Measurements from ENCODE around the gene SF3A2.

SF3A2 gene

DNA sequence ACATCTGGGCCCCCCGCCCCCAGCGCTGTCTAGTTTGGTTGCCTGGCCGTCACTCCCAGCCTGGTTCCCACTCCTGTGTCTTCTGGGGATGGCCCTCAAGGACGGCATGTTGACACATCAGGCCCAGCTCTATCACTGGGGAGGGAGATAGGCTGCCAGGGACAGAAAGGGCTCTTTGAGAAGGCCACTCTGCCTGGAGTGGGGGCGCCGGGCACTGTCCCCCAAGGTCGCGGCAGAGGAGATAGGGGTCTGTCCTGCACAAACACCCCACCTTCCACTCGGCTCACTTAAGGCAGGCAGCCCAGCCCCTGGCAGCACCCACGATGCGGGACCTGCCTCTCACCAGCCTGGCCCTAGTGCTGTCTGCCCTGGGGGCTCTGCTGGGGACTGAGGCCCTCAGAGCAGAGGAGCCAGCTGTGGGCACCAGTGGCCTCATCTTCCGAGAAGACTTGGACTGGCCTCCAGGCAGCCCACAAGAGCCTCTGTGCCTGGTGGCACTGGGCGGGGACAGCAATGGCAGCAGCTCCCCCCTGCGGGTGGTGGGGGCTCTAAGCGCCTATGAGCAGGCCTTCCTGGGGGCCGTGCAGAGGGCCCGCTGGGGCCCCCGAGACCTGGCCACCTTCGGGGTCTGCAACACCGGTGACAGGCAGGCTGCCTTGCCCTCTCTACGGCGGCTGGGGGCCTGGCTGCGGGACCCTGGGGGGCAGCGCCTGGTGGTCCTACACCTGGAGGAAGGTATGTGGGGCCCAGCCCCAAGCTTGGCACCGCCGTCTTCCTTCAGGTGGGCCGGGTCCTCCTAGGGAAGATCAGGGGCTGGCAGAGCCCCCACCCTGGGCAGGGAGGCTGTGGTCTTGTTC, 12.6 kb downstream of the SF3A2 start, which contains the start of gene AMH:
Gene AMH, plus strand, starts transcription at position 314 of the 857 bp plus-strand sequence. Its CDS starts 10 bp downstream, at position 324.
- Histone ChIP-seq H3K79me2 (ENCODE audit: control insufficient read depth, insufficient read depth, low read length, unreplicated experiment) (peaks cover 3% of the 10 kb centered on the region), H2AFZ (ENCODE audit: low read length, unreplicated experiment) (no peak within 1 kb of the TSS), H3K27me3 (ENCODE audit: insufficient read depth, low read length) (no peaks in the 10 kb centered on the region), H3K4me3 (ENCODE audit: low read depth, low read length) (no peak within 1 kb of the TSS), H3K4me1 (ENCODE audit: control insufficient read depth, insufficient read depth, low read length, unreplicated experiment) (peaks cover 8% of the 10 kb centered on the region), H3K36me3 (ENCODE audit: insufficient read depth, low read length) (0 out of 2 replicates have a peak, but pooled peaks cover 2% of the 10 kb centered on the region), H3K27ac (ENCODE audit: low read depth, low read length) (no peak within 1 kb of the TSS)

DNA sequence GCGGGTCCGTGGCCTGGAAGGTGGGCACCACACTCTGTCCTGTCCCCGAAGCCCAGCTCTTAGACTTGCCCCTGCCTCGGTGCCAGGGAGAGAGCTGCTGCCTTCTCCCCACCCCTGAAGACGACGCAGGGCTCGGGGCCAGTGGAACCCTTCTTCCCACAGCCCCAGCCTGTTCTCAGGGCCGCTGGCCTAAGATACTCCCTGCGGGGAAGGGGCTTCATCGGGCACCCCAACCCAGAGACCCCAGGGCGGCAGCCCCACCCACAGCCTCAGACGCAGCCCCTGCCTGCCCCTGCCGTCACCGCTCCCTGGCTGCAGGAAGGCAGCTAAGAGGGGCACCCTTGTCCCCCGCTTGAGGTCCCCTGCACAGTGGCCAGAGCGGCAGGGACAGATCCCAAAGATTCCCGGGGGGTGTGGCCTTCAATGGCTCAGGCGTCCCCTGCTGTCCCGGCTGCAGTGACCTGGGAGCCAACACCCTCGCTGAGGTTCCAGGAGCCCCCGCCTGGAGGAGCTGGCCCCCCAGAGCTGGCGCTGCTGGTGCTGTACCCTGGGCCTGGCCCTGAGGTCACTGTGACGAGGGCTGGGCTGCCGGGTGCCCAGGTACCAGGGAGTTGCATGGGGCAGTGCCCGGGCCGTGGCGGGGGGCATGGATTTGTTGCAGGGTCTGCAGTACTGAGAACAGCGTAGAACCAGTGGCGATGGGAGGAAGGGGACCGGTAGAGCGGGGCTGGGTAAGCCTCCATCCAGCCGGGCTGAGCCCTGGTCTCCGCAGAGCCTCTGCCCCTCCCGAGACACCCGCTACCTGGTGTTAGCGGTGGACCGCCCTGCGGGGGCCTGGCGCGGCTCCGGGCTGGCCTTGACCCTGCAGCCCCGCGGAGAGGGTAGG, 13.5 kb downstream of the SF3A2 start:
- Histone ChIP-seq H3K4me1 (ENCODE audit: control insufficient read depth, insufficient read depth, low read length, unreplicated experiment) (peaks cover 8% of the 10 kb centered on the region), H3K36me3 (ENCODE audit: insufficient read depth, low read length) (0 out of 2 replicates have a peak, but pooled peaks cover 2% of the 10 kb centered on the region), H3K79me2 (ENCODE audit: control insufficient read depth, insufficient read depth, low read length, unreplicated experiment) (peaks cover 3% of the 10 kb centered on the region), H2AFZ (ENCODE audit: low read length, unreplicated experiment) (no peak overlapping the region), H3K27ac (ENCODE audit: low read depth, low read length) (no peak overlapping the region), H3K4me3 (ENCODE audit: low read depth, low read length) (no peak overlapping the region), H3K27me3 (ENCODE audit: insufficient read depth, low read length) (no peaks in the 10 kb centered on the region)

DNA sequence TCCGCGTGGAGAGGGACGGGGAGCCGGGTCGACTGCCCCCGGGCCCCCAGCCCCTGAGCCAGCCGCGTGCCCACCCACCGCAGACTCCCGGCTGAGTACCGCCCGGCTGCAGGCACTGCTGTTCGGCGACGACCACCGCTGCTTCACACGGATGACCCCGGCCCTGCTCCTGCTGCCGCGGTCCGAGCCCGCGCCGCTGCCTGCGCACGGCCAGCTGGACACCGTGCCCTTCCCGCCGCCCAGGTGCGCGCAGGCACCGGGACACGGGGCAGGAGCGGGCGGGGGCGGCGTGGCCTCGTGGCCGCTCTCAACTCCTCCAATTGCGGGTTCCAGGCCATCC, 14.1 kb downstream of the SF3A2 start:
- H2AFZ ChIP-seq (ENCODE audit: low read length, unreplicated experiment): no peak overlapping the region
- 0 out of 2 replicates have a peak, but pooled peaks cover 2% of the 10 kb centered on the region for H3K36me3 ChIP-seq (ENCODE audit: insufficient read depth, low read length)
- H3K4me1 ChIP-seq (ENCODE audit: control insufficient read depth, insufficient read depth, low read length, unreplicated experiment): peaks cover 8% of the 10 kb centered on the region

DNA sequence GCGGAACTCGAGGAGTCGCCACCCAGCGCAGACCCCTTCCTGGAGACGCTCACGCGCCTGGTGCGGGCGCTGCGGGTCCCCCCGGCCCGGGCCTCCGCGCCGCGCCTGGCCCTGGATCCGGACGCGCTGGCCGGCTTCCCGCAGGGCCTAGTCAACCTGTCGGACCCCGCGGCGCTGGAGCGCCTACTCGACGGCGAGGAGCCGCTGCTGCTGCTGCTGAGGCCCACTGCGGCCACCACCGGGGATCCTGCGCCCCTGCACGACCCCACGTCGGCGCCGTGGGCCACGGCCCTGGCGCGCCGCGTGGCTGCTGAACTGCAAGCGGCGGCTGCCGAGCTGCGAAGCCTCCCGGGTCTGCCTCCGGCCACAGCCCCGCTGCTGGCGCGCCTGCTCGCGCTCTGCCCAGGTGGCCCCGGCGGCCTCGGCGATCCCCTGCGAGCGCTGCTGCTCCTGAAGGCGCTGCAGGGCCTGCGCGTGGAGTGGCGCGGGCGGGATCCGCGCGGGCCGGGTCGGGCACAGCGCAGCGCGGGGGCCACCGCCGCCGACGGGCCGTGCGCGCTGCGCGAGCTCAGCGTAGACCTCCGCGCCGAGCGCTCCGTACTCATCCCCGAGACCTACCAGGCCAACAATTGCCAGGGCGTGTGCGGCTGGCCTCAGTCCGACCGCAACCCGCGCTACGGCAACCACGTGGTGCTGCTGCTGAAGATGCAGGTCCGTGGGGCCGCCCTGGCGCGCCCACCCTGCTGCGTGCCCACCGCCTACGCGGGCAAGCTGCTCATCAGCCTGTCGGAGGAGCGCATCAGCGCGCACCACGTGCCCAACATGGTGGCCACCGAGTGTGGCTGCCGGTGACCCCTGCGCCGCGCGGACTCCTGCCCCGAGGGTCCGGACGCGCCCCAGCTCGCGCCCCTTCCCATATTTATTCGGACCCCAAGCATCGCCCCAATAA, 14.8 kb downstream of the SF3A2 start:
- Histone ChIP-seq H3K36me3 (ENCODE audit: insufficient read depth, low read length) (0 out of 2 replicates have a peak, but pooled peaks cover 2% of the 10 kb centered on the region), H3K79me2 (ENCODE audit: control insufficient read depth, insufficient read depth, low read length, unreplicated experiment) (no peaks in the 10 kb centered on the region), H3K27me3 (ENCODE audit: insufficient read depth, low read length) (no peaks in the 10 kb centered on the region), H3K27ac (ENCODE audit: low read depth, low read length) (no peak overlapping the region), H3K4me3 (ENCODE audit: low read depth, low read length) (no peak overlapping the region), H2AFZ (ENCODE audit: low read length, unreplicated experiment) (no peak overlapping the region), H3K4me1 (ENCODE audit: control insufficient read depth, insufficient read depth, low read length, unreplicated experiment) (peaks cover 8% of the 10 kb centered on the region)

More for the DNA sequence above, 14.1 kb downstream of the SF3A2 start:
- Histone ChIP-seq H3K27ac (ENCODE audit: low read depth, low read length) (no peak overlapping the region), H3K27me3 (ENCODE audit: insufficient read depth, low read length) (no peaks in the 10 kb centered on the region), H3K79me2 (ENCODE audit: control insufficient read depth, insufficient read depth, low read length, unreplicated experiment) (peaks cover 3% of the 10 kb centered on the region), H3K4me3 (ENCODE audit: low read depth, low read length) (no peak overlapping the region)

DNA sequence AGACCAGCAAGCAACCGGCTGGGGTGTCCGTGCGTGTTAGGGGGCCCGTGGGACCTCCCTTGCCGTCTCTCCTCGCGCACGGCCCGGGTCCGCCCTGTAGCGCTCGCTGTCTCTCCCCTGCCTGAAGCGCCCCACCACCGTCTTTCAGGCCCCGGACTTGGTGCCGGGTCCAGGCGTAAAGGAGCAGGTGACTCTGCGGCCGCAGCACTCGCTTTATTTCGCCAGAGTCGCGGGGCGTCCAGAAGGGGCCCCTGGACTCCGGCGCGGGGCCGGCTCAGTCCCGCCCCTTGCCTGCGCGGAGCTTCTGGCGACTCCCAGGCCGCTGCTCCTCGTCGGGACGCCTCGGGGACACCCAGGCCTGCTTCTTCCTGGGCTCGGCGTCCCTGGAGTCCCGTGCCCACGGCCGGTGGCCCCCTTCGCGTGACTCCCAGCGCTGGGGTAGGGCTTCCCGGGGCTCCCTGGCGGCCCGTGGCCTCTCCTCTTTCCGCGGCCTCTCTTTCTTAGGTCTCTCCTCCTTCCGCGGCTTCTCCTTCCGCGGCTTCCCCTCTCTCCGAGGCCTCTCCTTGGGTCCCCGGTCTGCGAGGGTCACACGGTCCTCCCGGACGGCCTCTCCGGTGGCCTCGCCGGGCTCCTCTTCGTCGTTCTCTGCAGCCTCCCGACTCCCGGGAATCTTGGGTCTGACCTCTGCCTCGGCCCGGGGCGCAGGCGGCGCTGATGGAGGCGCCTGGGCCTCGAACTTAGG, 15.6 kb downstream of the SF3A2 start:
- Histone ChIP-seq H3K4me3 (ENCODE audit: low read depth, low read length) (no peak overlapping the region), H3K27me3 (ENCODE audit: insufficient read depth, low read length) (no peaks in the 10 kb centered on the region), H3K79me2 (ENCODE audit: control insufficient read depth, insufficient read depth, low read length, unreplicated experiment) (no peaks in the 10 kb centered on the region), H3K27ac (ENCODE audit: low read depth, low read length) (no peak overlapping the region), H3K36me3 (ENCODE audit: insufficient read depth, low read length) (0 out of 2 replicates have a peak, but pooled peaks cover 2% of the 10 kb centered on the region), H3K4me1 (ENCODE audit: control insufficient read depth, insufficient read depth, low read length, unreplicated experiment) (peaks cover 2% of the 10 kb centered on the region), H2AFZ (ENCODE audit: low read length, unreplicated experiment) (no peak overlapping the region)

DNA sequence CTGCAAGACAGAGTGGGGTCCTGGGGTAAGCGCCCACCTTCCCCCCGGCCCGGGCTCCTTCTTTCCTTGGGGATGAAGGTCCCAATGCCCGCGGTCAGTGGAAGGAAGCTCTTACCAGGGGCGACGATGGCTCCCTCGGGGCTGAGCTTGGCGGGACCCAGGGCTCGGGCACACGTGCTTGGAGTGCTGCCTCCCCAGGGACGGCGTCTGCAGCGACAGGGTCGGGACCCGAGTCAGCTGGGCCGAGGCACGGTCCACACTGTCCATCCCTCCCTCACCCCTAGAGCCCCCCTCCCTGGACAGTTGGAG, 16.1 kb downstream of the SF3A2 start:
- Histone ChIP-seq H3K4me3 (ENCODE audit: low read depth, low read length) (no peak overlapping the region), H3K27ac (ENCODE audit: low read depth, low read length) (no peak overlapping the region), H2AFZ (ENCODE audit: low read length, unreplicated experiment) (no peak overlapping the region), H3K4me1 (ENCODE audit: control insufficient read depth, insufficient read depth, low read length, unreplicated experiment) (no peaks in the 10 kb centered on the region), H3K79me2 (ENCODE audit: control insufficient read depth, insufficient read depth, low read length, unreplicated experiment) (no peaks in the 10 kb centered on the region), H3K36me3 (ENCODE audit: insufficient read depth, low read length) (no peaks in the 10 kb centered on the region), H3K27me3 (ENCODE audit: insufficient read depth, low read length) (no peaks in the 10 kb centered on the region)

DNA sequence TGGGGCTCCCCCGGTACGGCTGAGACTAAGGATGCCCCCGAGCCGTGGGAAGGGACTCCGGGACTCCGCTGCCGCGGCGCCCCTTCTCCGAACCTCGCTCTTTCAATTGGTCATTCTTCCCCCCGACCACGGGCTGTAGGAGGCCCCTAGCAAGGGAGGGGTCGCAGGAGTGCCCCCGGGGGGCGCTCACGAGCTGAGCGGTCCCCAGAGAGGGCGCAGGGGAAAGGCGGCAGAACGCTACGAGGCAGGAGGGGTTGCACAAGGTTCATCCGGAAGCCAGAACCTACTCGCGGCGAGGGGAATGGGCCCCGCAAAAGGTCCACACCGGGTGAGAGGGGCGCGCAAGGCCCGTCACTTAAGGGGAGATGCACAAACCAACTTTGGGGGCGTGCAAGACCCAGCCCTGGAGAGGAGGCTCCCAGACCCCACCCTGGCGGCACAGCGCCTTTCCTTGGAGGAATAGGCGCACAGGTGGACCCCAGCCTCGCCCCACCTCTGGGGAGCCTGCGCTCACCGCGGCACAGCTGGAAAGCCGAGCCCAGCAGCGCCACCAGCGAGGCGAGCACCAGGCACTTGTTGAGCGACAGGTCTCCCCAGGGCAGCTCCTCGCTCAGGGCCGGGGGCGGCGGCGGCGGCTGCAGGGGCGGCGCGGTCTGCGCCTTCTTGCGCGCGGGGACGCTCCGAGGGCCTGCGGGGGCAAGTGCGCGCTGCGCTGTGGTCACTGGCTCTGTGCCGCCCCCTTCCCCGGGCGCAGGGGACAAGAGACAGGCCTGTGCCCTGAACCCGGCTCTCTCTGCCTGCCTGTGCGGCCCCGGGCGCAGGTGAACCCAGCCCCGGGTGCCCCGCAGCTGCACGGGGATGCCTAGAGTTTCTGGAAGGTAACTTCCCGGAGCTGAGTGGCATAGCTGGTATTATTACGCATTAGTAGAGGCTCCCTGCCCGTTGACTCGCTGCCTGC, 16.8 kb downstream of the SF3A2 start:
- Histone ChIP-seq H3K4me3 (ENCODE audit: low read depth, low read length) (no peak overlapping the region), H2AFZ (ENCODE audit: low read length, unreplicated experiment) (no peak overlapping the region), H3K27ac (ENCODE audit: low read depth, low read length) (no peak overlapping the region), H3K79me2 (ENCODE audit: control insufficient read depth, insufficient read depth, low read length, unreplicated experiment) (no peaks in the 10 kb centered on the region), H3K36me3 (ENCODE audit: insufficient read depth, low read length) (no peaks in the 10 kb centered on the region), H3K27me3 (ENCODE audit: insufficient read depth, low read length) (no peaks in the 10 kb centered on the region), H3K4me1 (ENCODE audit: control insufficient read depth, insufficient read depth, low read length, unreplicated experiment) (no peaks in the 10 kb centered on the region)

DNA sequence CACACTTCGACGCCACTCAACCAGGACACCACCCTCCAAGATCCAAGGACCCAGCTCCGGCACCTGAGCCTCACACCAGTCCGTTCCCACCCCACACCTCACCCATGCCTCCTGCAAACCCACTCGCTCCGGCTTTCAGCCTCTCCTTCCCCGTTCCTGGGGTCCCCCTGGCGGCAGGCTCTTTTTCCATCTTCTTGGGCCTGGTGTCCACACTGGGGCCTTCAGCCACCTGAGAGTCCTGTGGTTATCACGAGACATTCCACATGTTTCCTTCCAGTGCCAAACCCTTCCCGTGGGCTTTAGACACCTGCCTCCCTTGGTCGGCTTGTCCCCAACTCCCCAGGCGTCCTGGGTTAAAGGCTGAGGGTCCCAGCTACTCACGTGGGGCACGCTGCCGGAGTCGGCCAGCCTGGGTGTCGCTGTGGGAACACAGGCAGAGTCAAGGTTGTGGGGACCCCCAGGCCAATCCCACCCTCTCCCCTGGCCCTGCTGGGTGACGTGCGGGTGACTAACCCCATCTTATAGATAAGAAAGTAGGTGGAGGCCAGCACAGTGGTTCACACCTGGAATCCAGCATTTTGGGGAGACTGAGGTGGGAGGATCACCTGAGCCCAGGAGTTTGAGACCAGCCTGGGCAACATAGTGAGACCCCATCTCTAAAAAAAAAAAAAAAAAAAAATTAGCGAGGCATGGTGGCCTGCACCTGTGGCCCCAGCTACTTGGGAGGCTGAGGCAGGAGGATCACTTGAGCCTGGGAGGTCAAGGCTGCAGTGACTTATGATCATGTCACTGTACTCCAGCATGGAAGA, 17.6 kb downstream of the SF3A2 start:
- no peaks in the 10 kb centered on the region for H3K4me1 ChIP-seq (ENCODE audit: control insufficient read depth, insufficient read depth, low read length, unreplicated experiment)
- H3K27me3 ChIP-seq (ENCODE audit: insufficient read depth, low read length): no peaks in the 10 kb centered on the region
- no peaks in the 10 kb centered on the region for H3K79me2 ChIP-seq (ENCODE audit: control insufficient read depth, insufficient read depth, low read length, unreplicated experiment)
- H2AFZ ChIP-seq (ENCODE audit: low read length, unreplicated experiment): no peak overlapping the region
- H3K4me3 ChIP-seq (ENCODE audit: low read depth, low read length): no peak overlapping the region
- H3K27ac ChIP-seq (ENCODE audit: low read depth, low read length): no peak overlapping the region
- H3K36me3 ChIP-seq (ENCODE audit: insufficient read depth, low read length): no peaks in the 10 kb centered on the region

Measured in ACC112 (cell line).